ENCODE measurements around the gene MT1M. TPM values are rescaled to one million over a fixed set of nuclear protein-coding genes. Genes with fewer than 3 reads are reported as not detected.
"Not testable (repeated sequence)": the region's sequence is repeated elsewhere in the genome, so short reads cannot be mapped to it uniquely, and the experiment has no call there.

Gene MT1M
- total RNA-seq, 1 experiment from 2014 or later = not detected

- Histone ChIP-seq H3K27ac (no peak overlapping the region), H3K4me1 (replicated peaks; ENCODE audit: insufficient read depth) (no peaks in the 10 kb centered on the region; the same call in 1 of the 2 replicates), H3K9me2 (ENCODE audit: insufficient read depth) (no peaks in the 10 kb centered on the region), H3K9me3 (ENCODE audit: insufficient read depth, low read depth) (no peaks in the 10 kb centered on the region), H2AFZ (no peak overlapping the region), H3K4me3 (no peak overlapping the region), H3K36me3 (ENCODE audit: low read depth) (no peaks in the 10 kb centered on the region), H3K79me2 (ENCODE audit: low read depth) (no peaks in the 10 kb centered on the region), H3K27me3 (ENCODE audit: insufficient read depth, low read depth) (peaks cover 10% of the 10 kb centered on the region), H3F3A (ENCODE audit: insufficient read depth, low read depth) (no peaks in the 10 kb centered on the region), H3K4me2 (no peak overlapping the region), H4K20me1 (ENCODE audit: insufficient read depth) (no peaks in the 10 kb centered on the region)
- no peak for TF ChIP-seq EZH2 (IDR thresholded peaks at IDR 0.05; ENCODE audit: low read depth)
- TF ChIP-seq, protein P1, sequence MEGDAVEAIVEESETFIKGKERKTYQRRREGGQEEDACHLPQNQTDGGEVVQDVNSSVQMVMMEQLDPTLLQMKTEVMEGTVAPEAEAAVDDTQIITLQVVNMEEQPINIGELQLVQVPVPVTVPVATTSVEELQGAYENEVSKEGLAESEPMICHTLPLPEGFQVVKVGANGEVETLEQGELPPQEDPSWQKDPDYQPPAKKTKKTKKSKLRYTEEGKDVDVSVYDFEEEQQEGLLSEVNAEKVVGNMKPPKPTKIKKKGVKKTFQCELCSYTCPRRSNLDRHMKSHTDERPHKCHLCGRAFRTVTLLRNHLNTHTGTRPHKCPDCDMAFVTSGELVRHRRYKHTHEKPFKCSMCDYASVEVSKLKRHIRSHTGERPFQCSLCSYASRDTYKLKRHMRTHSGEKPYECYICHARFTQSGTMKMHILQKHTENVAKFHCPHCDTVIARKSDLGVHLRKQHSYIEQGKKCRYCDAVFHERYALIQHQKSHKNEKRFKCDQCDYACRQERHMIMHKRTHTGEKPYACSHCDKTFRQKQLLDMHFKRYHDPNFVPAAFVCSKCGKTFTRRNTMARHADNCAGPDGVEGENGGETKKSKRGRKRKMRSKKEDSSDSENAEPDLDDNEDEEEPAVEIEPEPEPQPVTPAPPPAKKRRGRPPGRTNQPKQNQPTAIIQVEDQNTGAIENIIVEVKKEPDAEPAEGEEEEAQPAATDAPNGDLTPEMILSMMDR (conservative IDR thresholded peaks at IDR 0.05) = no peak
- no peak for DNase-seq
- no TSS peak for BruUV-seq (replicated peaks)
- intact Hi-C loops (cut with micrococcal nuclease; ENCODE audit: unreplicated experiment) = no loop called here
- ChIA-PET POLR2A (ENCODE audit: unreplicated experiment) (no interaction called here), CTCF (no interaction called here)
Observed at GRCh38 chr16:56672761-56673536, 40.5 kb downstream of the MT1M start.

GRCh38 chr16:56673921-56674320, 41.5 kb downstream of the MT1M start:
- H3K79me2 ChIP-seq (ENCODE audit: low read depth) = no peaks in the 10 kb centered on the region
- BruUV-seq (replicated peaks) = no TSS peak
- no peaks in the 10 kb centered on the region; the same call in 1 of the 2 replicates for H3K4me1 ChIP-seq (replicated peaks; ENCODE audit: insufficient read depth)
- H3K27me3 ChIP-seq (ENCODE audit: insufficient read depth, low read depth) = peaks cover 4% of the 10 kb centered on the region; the same call in 1 of the 2 replicates
- TF ChIP-seq EZH2 (IDR thresholded peaks at IDR 0.05; ENCODE audit: low read depth) = no peak
- TF ChIP-seq, protein P1 (conservative IDR thresholded peaks at IDR 0.05) = peak; percentile 34
- H2AFZ ChIP-seq = no peak overlapping the region
- no peak overlapping the region for H3K4me2 ChIP-seq
- H3K9me3 ChIP-seq (ENCODE audit: insufficient read depth, low read depth) = no peaks in the 10 kb centered on the region
- H3K27ac ChIP-seq = no peak overlapping the region
- DNase-seq = no peak
- intact Hi-C loops (cut with micrococcal nuclease; ENCODE audit: unreplicated experiment) = no loop called here
- no peaks in the 10 kb centered on the region for H4K20me1 ChIP-seq (ENCODE audit: insufficient read depth)
- ChIA-PET CTCF (no interaction called here), POLR2A (ENCODE audit: unreplicated experiment) (interaction anchor here (0.6 kb wide), 1 partner anchor 346 kb away, joined by 6 read pairs; no protein-coding TSS in a partner anchor)
- 0 out of 2 replicates have a peak, but pooled peaks cover 5% of the 10 kb centered on the region for H3F3A ChIP-seq (ENCODE audit: insufficient read depth, low read depth)
- H3K36me3 ChIP-seq (ENCODE audit: low read depth) = no peaks in the 10 kb centered on the region
- H3K4me3 ChIP-seq = no peak overlapping the region
- no peaks in the 10 kb centered on the region for H3K9me2 ChIP-seq (ENCODE audit: insufficient read depth)

GRCh38 chr16:56674570-56674969, 42.1 kb downstream of the MT1M start:
- H3K36me3 ChIP-seq (ENCODE audit: low read depth); BruUV-seq (replicated peaks); H3K79me2 ChIP-seq (ENCODE audit: low read depth); H3K4me3 ChIP-seq; H2AFZ ChIP-seq; H3K4me2 ChIP-seq; H3K27me3 ChIP-seq (ENCODE audit: insufficient read depth, low read depth); H3K9me3 ChIP-seq (ENCODE audit: insufficient read depth, low read depth); H3K27ac ChIP-seq; POLR2A ChIA-PET (ENCODE audit: unreplicated experiment); H4K20me1 ChIP-seq (ENCODE audit: insufficient read depth); CTCF ChIA-PET; H3K9me2 ChIP-seq (ENCODE audit: insufficient read depth); intact Hi-C loops (cut with micrococcal nuclease; ENCODE audit: unreplicated experiment); DNase-seq; H3K4me1 ChIP-seq (replicated peaks; ENCODE audit: insufficient read depth): not testable (repeated sequence)
- peaks cover 11% of the 10 kb centered on the region; the same call in 1 of the 2 replicates for H3F3A ChIP-seq (ENCODE audit: insufficient read depth, low read depth)

Measured in PC-9 (cell line).